HepG2 (cell line): ENCODE results near the gene ZNF653. TPM values are rescaled to one million over a fixed set of nuclear protein-coding genes. Genes with fewer than 3 reads are reported as not detected.

Experiments
- BCL6 ChIP-seq: IDR thresholded peaks from 2 replicates; pipeline ENCODE4 v1.6.1; 2016; ENCODE audit warnings: missing genetic modification reagents, missing compliant biosample characterization
- CCAR2 ChIP-seq: fragments of 200-400 bp; formaldehyde crosslinking; optimal IDR thresholded peaks from 2 replicates; pipeline ENCODE3; 2018; ENCODE audit warnings: low read depth, mild to moderate bottlenecking, low read length, moderate library complexity
- GPBP1L1 ChIP-seq: sonication (generic); formaldehyde crosslinking; IDR thresholded peaks from 2 replicates; pipeline ENCODE4 v1.5.0; 2020; ENCODE audit warnings: mild to moderate bottlenecking, missing genetic modification reagents
- HDAC1 ChIP-seq: sonication (generic); formaldehyde crosslinking; IDR thresholded peaks from 2 replicates; pipeline ENCODE4 v1.5.1; 2020; ENCODE audit warnings: mild to moderate bottlenecking, missing genetic modification reagents
- NFE2L2 ChIP-seq: fragments of 150-350 bp; IDR thresholded peaks from 2 replicates; pipeline ENCODE4 v1.6.1; 2014; ENCODE audit warnings: low read length
- NPAS2 ChIP-seq: sonication (generic); formaldehyde crosslinking; IDR thresholded peaks from 2 replicates; pipeline ENCODE4 v1.8.0; 2022; ENCODE audit warnings: mild to moderate bottlenecking, missing genetic modification reagents, borderline replicate concordance
- NR2F1 ChIP-seq, 2 experiments: fragments of 450-650 bp in 1 of 2; formaldehyde crosslinking in 1 of 2; IDR thresholded peaks; 2 replicates each; pipeline versions ENCODE4 v1.5.0 to v1.6.1; 2016 to 2020; ENCODE audit warnings: mild to moderate bottlenecking in 1 of 2, missing compliant biosample characterization in 1 of 2, missing genetic modification reagents in 1 of 2, moderate library complexity in 1 of 2
- PAX8 ChIP-seq: sonication (generic); formaldehyde crosslinking; IDR thresholded peaks from 2 replicates; pipeline ENCODE4 v1.8.0; 2022; ENCODE audit warnings: mild to moderate bottlenecking, missing genetic modification reagents, borderline replicate concordance
- SP1 ChIP-seq, 2 experiments: fragments of 450-650 bp in 1 of 2; sonication (generic) in 1 of 2; formaldehyde crosslinking in 1 of 2; IDR thresholded peaks; 2 replicates each; pipeline versions ENCODE4 v1.4.0 to v1.6.1; 2016 to 2020; ENCODE audit warnings: missing genetic modification reagents in 1 of 2
- SRF ChIP-seq: IDR thresholded peaks from 2 replicates; pipeline ENCODE4 v1.6.1; 2011; ENCODE audit warnings: mild to moderate bottlenecking, low read depth, low read length, moderate library complexity
- TGIF2 ChIP-seq: IDR thresholded peaks from 2 replicates; pipeline ENCODE4 v1.6.1; 2016; ENCODE audit warnings: control low read depth, missing compliant biosample characterization
- ZMYM2 ChIP-seq: sonication (generic); formaldehyde crosslinking; IDR thresholded peaks from 2 replicates; pipeline ENCODE4 v1.8.0; 2022; ENCODE audit warnings: mild to moderate bottlenecking, missing genetic modification reagents
- ZNF136 ChIP-seq: sonication (generic); formaldehyde crosslinking; IDR thresholded peaks from 2 replicates; pipeline ENCODE4 v1.8.1; 2022; ENCODE audit warnings: low read depth, mild to moderate bottlenecking, moderate library complexity, missing genetic modification reagents
- ZNF232 ChIP-seq: sonication (generic); formaldehyde crosslinking; IDR thresholded peaks from 2 replicates; pipeline ENCODE4 v1.4.0; 2020; ENCODE audit warnings: missing genetic modification reagents, borderline replicate concordance
- ZNF768 ChIP-seq: sonication (generic); formaldehyde crosslinking; IDR thresholded peaks from 2 replicates; pipeline ENCODE4 v1.4.0; 2020; ENCODE audit warnings: missing genetic modification reagents
- polyA plus RNA-seq, 8 experiments: library from polyadenylated mRNA; depleted of rRNA in 3 of 8; stranded (reverse) in 7 of 8; unstranded in 1 of 8; fragments of >200 nt; fragmentation: Illumina TruSeq in 4 of 8; extraction: Trizol in 4 of 8; gene quantifications; 2 replicates each; pipeline versions ENCODE4 v1.2.1 to v1.2.3, GENCODE V29; 2011 to 2016; ENCODE audit warnings: low read depth in 4 of 8, missing spikeins in 1 of 8, mixed read lengths in 1 of 8; ENCODE audit not compliant: insufficient read depth in 1 of 8
- total RNA-seq, 5 experiments: library from RNA; depleted of rRNA; stranded (reverse); fragments of >200 nt; fragmentation: Illumina TruSeq; extraction: Trizol; gene quantifications; 2 replicates each; pipeline ENCODE4 v1.2.3, GENCODE V29; 2016; ENCODE audit warnings: low read depth in 1 of 5
- TF ChIP-seq, protein P1 (sequence below): IDR thresholded peaks from 2 replicates; pipeline ENCODE4 v1.6.1; 2016; ENCODE audit warnings: missing compliant biosample characterization, missing genetic modification reagents, borderline replicate concordance
- TF ChIP-seq, protein P2 (sequence below): sonication (generic); formaldehyde crosslinking; IDR thresholded peaks from 2 replicates; pipeline ENCODE4 v1.4.0; 2020; ENCODE audit warnings: mild to moderate bottlenecking, missing genetic modification reagents, borderline replicate concordance
- TF ChIP-seq, protein P3 (sequence below): sonication (generic); formaldehyde crosslinking; IDR thresholded peaks from 2 replicates; pipeline ENCODE4 v1.4.0; 2020; ENCODE audit warnings: mild to moderate bottlenecking, missing genetic modification reagents
- TF ChIP-seq, protein P4 (sequence below): IDR thresholded peaks from 2 replicates; pipeline ENCODE4 v1.6.1; 2016; ENCODE audit warnings: missing compliant biosample characterization, missing genetic modification reagents, borderline replicate concordance

The ZNF653 gene
- total and polyA plus RNA-seq, 2 of the 13 experiments (the other 11 are each of a cell fraction or from before 2014, with no cell fraction given) = 4.7 to 7.1 TPM

DNA sequence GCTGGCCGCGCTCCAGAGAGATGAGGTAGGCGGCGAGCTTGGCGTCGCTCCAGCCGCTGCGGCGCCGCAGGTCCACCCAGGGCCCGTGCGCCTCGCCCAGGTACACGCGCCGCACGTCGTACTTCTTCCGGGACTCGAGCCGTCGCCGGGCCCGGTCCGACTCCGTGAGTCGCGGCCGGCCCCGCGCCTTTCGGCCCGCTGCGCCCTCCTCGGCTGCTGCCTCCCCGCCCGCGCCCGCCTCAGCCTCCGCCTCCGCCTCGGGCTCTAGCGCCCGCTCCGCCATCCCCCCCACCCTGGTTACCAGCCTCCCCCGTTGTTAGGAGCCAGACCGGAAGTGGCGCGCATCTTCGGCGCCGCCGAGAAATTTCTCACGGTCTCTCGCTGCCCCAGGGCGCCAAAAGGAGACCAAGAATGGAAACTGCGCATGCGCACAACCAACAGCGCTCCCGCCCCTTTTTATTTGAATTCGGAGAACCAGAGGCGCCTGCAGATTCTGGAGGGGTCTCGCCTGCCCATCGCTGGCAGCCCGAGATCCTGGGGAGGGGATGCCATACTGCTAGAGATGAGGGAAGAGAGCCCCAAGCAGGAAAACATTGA is at the start of gene ZNF653 (continued):
- TF ChIP-seq, protein P1, sequence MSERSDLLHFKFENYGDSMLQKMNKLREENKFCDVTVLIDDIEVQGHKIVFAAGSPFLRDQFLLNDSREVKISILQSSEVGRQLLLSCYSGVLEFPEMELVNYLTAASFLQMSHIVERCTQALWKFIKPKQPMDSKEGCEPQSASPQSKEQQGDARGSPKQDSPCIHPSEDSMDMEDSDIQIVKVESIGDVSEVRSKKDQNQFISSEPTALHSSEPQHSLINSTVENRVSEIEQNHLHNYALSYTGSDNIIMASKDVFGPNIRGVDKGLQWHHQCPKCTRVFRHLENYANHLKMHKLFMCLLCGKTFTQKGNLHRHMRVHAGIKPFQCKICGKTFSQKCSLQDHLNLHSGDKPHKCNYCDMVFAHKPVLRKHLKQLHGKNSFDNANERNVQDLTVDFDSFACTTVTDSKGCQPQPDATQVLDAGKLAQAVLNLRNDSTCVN (CRISPR knock-in tag) = no peak
- TF ChIP-seq, protein P2, sequence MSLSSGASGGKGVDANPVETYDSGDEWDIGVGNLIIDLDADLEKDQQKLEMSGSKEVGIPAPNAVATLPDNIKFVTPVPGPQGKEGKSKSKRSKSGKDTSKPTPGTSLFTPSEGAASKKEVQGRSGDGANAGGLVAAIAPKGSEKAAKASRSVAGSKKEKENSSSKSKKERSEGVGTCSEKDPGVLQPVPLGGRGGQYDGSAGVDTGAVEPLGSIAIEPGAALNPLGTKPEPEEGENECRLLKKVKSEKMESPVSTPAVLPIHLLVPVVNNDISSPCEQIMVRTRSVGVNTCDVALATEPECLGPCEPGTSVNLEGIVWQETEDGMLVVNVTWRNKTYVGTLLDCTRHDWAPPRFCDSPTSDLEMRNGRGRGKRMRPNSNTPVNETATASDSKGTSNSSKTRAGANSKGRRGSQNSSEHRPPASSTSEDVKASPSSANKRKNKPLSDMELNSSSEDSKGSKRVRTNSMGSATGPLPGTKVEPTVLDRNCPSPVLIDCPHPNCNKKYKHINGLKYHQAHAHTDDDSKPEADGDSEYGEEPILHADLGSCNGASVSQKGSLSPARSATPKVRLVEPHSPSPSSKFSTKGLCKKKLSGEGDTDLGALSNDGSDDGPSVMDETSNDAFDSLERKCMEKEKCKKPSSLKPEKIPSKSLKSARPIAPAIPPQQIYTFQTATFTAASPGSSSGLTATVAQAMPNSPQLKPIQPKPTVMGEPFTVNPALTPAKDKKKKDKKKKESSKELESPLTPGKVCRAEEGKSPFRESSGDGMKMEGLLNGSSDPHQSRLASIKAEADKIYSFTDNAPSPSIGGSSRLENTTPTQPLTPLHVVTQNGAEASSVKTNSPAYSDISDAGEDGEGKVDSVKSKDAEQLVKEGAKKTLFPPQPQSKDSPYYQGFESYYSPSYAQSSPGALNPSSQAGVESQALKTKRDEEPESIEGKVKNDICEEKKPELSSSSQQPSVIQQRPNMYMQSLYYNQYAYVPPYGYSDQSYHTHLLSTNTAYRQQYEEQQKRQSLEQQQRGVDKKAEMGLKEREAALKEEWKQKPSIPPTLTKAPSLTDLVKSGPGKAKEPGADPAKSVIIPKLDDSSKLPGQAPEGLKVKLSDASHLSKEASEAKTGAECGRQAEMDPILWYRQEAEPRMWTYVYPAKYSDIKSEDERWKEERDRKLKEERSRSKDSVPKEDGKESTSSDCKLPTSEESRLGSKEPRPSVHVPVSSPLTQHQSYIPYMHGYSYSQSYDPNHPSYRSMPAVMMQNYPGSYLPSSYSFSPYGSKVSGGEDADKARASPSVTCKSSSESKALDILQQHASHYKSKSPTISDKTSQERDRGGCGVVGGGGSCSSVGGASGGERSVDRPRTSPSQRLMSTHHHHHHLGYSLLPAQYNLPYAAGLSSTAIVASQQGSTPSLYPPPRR (CRISPR knock-in tag) = no peak
- TF ChIP-seq BCL6 (CRISPR knock-in tag) (no peak), NFE2L2 (no peak), SRF (0 out of 2 replicates have a peak, but pooled peaks have one; percentile 20), HDAC1 (CRISPR knock-in tag) (peak; percentile 52), SP1 (IDR thresholded peaks at IDR 0.05) (no peak), SP1 (CRISPR knock-in tag; IDR thresholded peaks at IDR 0.05) (no peak), ZNF232 (CRISPR knock-in tag) (no peak), CCAR2 (no peak), ZMYM2 (CRISPR knock-in tag) (no peak), ZNF136 (no peak), NPAS2 (CRISPR knock-in tag) (no peak), PAX8 (CRISPR knock-in tag) (no peak), GPBP1L1 (no peak), NR2F1 (CRISPR knock-in tag; IDR thresholded peaks at IDR 0.05) (no peak), TGIF2 (CRISPR knock-in tag) (no peak), ZNF768 (no peak)
- TF ChIP-seq, protein P3, sequence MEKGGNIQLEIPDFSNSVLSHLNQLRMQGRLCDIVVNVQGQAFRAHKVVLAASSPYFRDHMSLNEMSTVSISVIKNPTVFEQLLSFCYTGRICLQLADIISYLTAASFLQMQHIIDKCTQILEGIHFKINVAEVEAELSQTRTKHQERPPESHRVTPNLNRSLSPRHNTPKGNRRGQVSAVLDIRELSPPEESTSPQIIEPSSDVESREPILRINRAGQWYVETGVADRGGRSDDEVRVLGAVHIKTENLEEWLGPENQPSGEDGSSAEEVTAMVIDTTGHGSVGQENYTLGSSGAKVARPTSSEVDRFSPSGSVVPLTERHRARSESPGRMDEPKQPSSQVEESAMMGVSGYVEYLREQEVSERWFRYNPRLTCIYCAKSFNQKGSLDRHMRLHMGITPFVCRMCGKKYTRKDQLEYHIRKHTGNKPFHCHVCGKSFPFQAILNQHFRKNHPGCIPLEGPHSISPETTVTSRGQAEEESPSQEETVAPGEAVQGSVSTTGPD (CRISPR knock-in tag) = no peak
- TF ChIP-seq, protein P4, sequence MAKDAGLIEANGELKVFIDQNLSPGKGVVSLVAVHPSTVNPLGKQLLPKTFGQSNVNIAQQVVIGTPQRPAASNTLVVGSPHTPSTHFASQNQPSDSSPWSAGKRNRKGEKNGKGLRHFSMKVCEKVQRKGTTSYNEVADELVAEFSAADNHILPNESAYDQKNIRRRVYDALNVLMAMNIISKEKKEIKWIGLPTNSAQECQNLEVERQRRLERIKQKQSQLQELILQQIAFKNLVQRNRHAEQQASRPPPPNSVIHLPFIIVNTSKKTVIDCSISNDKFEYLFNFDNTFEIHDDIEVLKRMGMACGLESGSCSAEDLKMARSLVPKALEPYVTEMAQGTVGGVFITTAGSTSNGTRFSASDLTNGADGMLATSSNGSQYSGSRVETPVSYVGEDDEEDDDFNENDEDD = peak; percentile 76; the same call in 1 of the 2 replicates
